Dermis blood vessel endothelial cell (primary cell): Measurements from ENCODE around the gene SIN3A. TPM values are rescaled to one million over a fixed set of nuclear protein-coding genes. Genes with fewer than 3 reads are reported as not detected.
"Not testable (repeated sequence)": the region's sequence is repeated elsewhere in the genome, so short reads cannot be mapped to it uniquely, and the experiment has no call there.

ENCODE experiments used
- DNase-seq: peaks from one replicate; pipeline ENCODE4 v3.0.0; 2010
- total RNA-seq: library from RNA; depleted of rRNA; stranded (reverse); fragments of >200 nt; gene quantifications from 2 replicates; pipeline ENCODE4 v1.2.3, GENCODE V29; 2014

SIN3A gene
- total RNA-seq, 1 donor from 2014 or later = 32.0 TPM

- DNase-seq = no peak
These were observed 95.5 kb downstream of the SIN3A start for GRCh38 chr15:75356006-75356405.

GRCh38 chr15:75355369-75355768, 96.1 kb downstream of the SIN3A start:
- DNase-seq = no peak

DNA sequence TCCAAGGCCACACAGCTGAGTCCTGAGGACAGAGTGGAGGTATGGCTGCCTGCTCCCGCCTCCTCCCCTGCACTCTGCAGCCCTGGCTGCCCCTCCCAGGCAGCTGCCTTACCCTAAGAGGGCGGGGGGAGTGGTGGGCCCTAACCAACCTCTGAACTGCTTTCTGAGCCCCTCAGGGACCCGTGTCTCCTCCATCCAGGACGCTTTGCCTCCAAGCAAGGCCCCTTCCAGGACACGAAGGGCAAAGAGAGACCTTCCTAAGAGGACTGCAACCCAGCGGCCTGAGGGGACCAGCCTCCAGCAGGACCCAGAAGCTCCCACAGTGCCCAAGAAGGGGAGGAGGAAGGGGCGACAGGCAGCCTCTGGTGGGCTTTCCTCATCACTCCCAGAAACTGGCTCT, 97.0 kb downstream of the SIN3A start:
- no peak for DNase-seq

- no peak for DNase-seq
These were observed 97.9 kb downstream of the SIN3A start for GRCh38 chr15:75353604-75354003.

- no peak for DNase-seq
These were observed 99.1 kb downstream of the SIN3A start for GRCh38 chr15:75352186-75353080.

DNA sequence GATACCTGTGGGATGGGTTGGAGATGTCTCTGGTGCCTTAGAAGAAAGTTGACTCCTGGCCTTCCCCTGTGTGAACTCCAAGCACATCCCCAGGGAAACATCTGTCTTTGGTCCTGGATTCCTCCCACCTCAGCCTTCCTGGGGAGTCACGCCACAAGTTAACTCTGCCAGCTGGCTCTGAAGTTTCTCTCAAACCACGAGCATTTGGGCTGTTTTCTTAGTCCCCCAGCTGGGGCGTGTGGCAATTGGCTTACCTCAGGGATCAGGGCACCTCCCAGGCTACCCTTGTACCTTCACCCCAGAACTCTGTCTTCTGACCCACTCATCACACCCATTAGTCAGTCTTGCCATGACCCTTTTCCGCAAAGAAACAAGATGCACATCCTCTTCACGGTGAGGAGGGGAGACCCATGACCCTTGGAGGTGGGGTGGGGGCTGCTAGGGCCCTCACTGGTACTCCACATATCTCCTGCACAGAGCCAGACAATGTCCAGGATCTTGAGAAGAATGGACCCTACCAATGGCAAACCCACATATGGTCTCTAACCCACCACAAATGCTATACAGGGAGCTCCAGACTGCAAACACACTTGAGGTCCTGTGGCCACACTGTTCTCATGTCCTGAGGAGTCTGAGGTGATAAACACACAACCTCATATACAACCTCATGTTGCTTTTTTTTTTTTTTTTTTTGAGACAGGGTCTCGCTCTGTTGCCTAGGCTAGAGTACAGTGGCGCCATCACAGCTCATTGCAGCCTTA, 100.7 kb downstream of the SIN3A start:
- no peak for DNase-seq

- DNase-seq = no peak
These were observed 101.5 kb downstream of the SIN3A start for GRCh38 chr15:75349851-75350588.

DNA sequence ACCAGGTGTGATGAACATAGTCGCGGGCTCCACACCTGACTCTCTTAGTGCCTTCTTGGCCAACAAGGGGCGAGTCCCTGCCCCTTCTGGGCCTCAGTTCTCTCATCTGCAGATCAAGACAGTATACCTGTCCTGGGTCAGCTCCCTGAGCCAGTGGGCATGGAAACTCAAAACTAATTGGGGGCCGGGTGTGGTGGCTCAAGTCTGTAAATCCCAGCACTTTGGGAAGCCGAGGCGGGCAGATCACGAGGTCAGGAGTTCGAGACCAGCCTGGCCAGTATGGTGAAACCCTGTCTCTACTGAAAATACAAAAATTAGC, 102.2 kb downstream of the SIN3A start:
- DNase-seq = not testable (repeated sequence)

DNA sequence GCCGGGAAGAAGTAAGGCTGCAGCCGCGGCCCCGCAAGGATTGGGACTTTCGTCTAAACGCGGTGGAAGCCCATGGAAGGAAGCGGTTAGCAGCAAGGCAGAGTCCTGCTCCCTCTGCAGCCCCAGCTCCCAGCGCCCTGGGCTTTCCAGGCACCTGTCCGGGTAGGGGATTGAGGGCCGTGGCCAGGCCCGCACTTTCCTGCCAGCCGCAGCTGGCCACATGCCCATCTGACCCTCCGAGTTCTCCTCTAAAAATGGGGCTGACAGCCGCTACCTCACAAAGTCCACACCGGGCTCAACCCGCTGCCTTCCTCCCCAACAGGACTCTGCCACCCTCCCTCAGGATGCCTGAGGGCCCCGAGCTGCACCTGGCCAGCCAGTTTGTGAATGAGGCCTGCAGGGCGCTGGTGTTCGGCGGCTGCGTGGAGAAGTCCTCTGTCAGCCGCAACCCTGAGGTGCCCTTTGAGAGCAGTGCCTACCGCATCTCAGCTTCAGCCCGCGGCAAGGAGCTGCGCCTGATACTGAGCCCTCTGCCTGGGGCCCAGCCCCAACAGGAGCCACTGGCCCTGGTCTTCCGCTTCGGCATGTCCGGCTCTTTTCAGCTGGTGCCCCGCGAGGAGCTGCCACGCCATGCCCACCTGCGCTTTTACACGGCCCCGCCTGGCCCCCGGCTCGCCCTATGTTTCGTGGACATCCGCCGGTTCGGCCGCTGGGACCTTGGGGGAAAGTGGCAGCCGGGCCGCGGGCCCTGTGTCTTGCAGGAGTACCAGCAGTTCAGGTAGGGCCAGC, 102.7 kb downstream of the SIN3A start:
- DNase-seq = peak; percentile 22

- no peak for DNase-seq
These were observed 103.4 kb downstream of the SIN3A start for GRCh38 chr15:75348034-75348561.

DNA sequence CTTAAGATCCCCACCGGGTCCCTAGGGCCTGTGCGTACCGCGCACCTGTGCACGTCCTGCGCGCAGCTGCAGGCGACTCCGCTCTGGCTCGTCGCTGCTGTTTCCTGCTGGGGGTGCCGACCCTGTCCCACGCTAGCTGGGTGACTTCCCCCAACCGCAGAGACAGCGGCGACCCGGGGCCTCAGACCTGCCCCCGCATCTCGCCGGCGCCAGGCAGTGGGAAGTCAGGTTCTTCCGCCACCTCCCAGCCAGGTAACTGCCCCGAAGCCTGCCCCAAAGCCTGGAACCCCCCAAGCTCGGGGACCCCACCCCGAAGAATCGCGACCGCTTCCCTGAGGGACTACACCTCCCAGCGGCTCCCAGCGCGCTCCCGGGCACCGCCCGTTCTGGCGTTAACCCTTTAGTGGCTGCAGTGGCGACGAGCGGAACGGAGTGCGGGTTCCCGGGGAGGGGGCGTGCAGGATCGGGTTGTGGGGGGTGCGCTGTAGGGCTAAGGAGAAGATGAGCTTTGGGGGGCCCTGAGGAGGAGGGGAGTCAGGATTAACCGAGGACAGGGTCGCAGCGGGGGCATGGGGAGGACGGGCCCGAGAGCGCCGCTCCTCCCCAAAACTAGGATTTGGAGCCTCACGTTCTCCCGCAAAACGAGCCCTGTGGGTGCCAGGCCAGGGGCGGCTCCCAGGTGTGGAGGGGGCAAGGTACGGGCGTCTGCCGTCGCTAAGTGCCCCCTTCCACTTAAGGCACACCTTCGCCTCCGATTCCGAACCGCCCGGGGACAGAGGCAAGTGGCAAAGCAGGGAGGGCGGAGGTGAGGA, 104.1 kb downstream of the SIN3A start:
- DNase-seq = peak; percentile 39

DNA sequence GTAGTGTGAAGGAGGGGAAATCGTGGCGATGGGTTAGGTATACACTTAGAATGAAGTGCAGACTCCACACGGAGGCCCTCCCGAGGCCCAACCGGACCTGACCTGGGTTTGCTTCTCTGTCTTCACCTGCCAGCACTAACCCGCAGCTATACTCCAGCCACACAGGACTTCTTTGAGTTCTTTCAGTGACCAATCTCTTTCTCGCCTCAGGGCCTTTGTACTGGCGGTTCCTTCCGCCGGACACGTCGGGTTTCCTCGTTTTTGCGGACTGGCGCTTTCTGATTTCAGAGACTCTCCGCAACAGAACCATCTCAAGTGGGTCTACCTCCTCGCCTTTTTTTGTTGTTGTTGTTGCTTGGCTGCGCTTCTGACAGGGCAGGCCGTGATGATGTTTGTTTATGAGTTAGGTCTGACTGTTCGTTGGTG, 104.7 kb downstream of the SIN3A start, which contains the start of gene NEIL1:
Gene NEIL1 (plus strand): TSS at position 244 of the 426 bp plus-strand sequence. CDS start 1,867 bp downstream, outside the sequence.
- DNase-seq = peak; percentile 55

DNA sequence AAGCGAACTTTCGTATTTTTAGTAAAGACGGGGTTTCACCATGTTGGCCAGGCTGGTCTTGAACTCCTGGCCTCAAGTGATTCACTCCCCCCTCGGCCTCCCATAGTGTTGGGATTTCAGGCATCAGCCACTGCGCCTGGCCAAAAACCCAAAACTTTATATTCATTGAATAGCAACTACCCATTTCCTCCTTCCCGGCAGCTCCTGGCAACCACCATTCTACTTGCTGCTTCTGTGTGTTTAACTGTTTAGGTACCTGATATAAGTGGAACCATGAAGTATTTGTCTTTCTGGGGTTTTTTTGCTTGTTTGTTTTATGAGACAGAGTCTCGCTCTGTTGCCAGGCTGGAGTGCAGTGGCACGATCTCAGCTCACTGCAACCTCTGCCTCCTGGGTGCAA, 107.5 kb downstream of the SIN3A start:
- peak; percentile 24 for DNase-seq

GRCh38 chr15:75342221-75342620, 109.3 kb downstream of the SIN3A start:
- no peak for DNase-seq

- no peak for DNase-seq
These were observed 111.8 kb downstream of the SIN3A start for GRCh38 chr15:75339531-75340240.

DNA sequence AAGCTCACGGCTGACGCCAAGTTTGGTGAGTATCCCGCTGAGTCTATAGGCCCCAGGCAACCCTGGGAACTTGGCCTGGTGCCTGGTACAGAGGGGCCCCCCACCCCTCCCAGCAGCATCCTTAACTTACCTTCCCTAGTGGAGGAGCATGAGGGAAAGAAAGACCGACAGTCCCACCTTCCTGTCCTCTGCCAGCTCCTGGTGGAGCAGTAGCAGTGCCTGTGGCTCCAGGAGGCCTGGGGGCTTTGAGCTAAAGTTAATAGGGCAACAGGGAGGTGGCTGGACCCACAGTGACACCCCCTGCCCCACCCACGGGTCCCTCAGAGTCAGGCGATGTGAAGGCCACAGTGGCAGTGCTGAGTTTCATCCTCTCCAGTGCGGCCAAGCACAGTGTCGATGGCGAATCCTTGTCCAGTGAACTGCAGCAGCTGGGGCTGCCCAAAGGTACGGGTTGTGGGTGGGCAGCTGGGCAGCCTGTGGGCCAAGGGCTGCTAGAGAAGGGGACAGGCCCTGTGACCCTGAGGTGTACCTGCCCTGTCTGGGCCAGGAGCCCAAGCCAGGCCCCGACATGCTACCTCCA, 112.7 kb downstream of the SIN3A start:
- no peak for DNase-seq

DNA sequence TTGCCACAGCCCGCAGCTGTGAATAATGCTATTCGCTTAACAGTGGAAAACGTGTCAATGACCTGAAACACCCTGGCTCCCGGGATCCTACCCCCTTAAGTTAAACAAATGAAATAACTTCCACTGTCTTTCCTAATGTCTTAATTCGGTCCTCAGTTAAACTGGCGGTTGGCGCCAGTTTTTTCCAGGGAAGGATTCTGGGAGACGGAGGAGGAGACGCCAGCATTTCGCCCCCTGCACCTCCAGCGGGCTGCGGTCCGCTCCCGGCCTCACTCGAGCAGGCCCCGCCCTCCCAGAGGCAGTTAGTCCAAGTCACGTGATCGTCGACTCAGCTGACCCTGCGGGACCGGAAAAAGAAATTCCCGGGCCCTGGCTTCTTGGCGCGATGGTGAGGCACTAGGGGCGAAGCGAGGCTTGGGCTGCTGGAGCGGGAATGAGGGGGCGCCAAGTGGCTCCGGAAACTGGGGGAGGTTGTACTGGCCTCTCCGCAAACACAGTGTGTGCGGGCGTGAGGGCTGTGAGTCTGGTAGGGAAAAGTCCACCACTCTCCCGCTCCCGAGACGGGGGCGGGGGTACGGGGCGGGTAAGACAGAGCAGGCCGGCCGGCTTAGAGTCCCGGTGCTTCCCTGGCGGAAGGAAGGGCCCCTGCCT, 115.7 kb downstream of the SIN3A start, which contains the start of gene COMMD4:
Gene COMMD4 (plus strand): TSS at position 359 of the 651 bp plus-strand sequence. CDS start 27 bp downstream, at position 386.
- peak; percentile 95 for DNase-seq

- DNase-seq = no peak
These were observed 116.2 kb downstream of the SIN3A start for GRCh38 chr15:75335313-75335704.
